Kidney glomerular epithelial cell (primary cell): ENCODE results near the gene HUNK.
"Not testable (repeated sequence)": the region's sequence is repeated elsewhere in the genome, so short reads cannot be mapped to it uniquely, and the experiment has no call there.

Source experiments
- DNase-seq: peaks from one replicate; lab custom pipeline; 2025; lab: John Stamatoyannopoulos, UW

HUNK gene

DNA sequence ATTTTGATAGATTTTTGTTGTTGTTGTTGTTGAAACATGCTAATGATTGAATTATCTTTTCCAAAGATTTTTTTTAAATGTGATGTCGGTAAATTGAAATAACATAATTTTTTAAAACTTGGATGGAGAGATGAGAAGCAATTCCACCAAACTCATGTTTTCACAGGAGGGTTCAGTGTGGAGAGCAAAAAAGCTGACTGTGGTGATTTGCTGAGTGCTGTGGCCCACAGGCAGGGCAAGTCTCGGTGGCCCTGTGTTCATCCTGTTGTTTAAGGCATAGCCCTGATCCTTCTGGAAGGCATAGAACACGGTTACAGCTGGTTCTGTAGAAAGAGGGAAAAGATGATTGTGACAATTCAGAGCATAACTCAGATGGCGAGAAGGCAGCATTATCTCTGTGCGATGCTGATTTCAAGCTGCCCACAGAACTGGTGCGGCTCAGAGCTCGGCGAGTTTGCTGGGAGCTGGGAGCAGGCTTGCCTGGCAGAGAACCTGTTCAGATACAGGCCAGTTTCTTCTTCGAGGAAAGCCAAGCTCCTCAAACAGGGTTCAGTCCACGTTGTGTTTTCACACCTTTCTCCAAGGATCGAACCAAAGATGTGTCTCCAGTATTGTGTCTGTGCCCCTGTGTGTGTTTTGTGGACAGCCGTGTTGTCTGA is 127.1 kb downstream of the HUNK start:
- no peak for DNase-seq

DNA sequence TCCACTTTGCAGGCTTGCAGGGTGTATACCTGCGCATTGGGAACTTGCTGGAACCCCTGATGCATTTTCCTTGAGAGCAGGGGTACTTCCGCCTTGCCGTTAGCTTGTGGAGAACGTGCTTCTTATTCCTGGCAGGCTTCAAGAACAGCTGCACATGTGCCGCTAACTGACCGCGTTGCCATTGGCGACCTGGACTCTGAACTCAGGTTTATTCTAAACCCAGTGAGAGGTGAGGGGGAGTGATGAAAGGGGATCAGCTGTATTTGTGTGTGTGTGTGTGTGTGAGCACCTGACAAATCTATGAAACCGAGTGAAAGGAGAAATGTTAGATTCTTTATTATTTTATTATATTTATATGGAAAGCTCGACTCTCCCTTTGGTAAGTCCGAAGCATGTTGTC is 128.6 kb downstream of the HUNK start:
- no peak for DNase-seq

DNA sequence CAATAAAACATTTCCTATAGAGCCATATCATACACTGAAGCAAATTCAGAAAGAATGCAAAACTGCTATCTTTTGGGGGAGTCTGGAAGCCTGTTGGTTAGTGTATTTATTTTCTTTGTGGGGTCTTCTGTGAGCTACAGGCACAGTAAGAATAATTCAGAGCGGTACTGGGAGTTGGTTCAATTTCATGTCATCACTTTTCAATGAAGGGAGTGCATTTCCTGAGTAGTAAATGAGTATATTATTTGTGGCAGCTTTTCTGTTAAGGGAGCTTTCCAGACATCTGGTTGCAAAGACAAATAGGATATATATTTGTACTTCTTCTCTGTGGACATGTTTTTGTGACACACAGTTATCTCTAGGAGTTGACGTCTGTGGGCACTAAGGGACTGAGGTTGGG is 130.6 kb downstream of the HUNK start:
- no peak for DNase-seq

DNA sequence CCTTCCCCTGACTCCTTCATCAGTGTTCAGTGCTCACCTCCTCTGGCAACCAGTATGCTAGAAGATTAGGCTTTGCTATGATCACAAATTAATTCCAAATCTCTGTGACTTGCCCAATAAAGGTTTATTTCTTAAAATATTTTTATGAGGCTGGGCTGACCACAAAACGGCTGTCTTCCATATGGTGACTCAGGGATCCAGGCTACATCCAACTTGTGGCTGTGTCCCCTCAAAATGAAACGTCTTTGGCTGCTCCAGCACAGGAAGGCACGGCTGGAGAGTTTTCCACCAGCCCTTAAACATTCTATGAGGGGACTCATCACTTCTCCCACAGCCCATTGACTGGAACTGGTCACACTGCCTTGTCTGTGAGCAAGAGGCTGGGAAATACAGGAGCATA is 131.5 kb downstream of the HUNK start:
- no peak for DNase-seq

DNA sequence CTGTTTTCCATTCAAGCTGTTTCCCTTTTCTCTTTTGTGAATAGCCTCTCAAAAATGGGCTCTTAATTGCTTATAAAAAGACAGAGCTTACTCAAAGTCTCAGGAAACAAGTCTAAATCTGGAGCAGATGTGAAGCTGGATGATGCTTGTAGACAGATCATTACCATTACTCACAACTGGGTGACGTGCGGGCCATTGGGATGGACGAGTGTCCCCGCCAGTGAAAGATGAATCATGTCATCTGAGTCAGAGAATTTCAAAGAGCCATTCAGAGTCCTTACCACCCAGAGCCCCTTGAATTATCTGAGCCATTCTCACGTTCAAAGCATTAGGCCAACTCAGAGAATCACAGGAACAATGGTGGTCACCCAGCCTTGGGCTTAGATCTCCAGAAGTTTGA is 134.6 kb downstream of the HUNK start:
- no peak for DNase-seq

DNA sequence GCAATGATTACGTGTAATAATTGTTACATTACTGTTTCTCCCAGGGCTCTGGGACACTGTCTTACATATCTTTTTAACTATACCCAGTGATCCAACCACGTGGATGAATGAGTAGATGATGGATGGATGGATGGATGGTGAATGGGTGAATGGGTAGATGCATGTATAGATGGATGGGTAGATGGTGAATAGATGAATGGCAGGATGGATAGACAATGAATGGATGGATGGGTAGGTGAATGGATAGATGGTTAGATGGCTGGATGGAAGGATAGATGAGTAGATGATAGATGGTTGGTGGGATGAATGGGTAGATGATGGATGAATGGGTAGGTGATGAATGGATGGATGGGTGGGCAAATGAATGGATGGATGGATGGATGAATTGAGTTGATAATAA is 135.9 kb downstream of the HUNK start:
- DNase-seq: no peak

DNA sequence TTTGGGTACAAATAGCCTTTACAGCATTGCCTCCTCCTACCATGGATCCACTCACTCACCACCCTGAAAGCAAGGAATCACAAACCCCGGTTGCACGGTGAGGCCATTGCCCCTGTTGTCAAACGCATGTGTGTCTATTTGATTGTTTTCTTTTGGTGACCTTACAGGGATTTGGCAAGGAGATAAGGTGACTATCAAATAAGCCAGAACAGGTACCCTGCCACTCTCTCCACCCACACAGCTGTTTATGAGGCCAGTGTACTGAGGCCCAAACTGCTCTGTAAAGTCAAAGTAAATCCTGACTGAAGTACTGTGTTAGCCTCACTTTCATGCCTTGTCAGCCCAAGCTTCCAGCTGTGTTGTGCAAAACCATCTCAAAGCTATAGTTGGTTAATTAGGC is 136.4 kb downstream of the HUNK start:
- DNase-seq: no peak

DNA sequence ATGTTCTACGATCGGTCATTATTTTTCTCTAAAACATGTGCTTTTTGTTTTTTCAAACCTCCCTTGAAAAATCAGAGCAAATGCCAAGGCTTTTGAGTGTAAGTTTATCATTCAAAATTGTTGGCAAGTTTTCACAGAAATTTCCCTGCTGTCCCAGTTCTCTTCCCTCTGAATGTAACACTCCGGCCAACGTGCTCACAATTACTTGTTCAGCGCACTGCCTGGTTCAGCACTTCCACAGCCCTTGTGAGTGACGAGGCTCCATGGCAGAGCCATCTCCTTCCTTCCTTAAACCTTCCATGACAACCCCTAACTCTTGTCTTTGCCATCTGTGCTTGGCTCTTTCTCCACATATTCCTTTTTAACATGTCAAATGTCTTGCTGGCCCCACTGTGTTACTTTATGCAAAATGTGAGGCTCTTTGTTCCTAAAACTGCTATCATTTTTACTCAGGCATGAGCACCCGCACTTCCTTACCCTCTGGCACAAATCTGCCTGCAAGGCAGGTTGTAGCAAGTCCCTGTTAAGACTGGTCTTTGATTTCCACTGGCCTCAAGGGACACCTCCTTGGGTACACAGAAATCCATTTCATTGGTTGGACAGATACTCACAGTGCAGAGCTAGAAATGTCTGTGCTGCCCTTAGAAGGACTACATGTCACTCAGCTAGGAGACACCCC is 142.8 kb downstream of the HUNK start:
- DNase-seq: no peak

DNA sequence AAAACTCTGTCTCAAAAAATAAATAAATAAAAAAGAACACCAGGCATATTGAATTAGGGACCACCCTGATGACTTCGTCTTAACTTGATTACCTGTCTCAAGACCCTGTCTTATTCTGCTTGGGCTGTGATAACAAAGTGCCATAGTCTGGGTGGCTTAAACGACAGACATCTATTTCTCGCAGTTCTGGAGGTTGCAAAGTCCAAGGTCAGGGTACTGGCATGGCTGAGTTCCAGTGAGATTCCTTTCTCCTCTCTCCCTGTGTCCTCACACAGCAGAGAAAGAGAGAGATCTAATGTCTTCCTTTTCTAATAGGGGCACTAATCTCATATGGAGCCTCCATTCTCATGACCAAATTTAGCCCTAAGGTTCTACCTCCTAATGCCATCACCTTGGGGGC is 145.6 kb downstream of the HUNK start:
- no peak for DNase-seq

DNA sequence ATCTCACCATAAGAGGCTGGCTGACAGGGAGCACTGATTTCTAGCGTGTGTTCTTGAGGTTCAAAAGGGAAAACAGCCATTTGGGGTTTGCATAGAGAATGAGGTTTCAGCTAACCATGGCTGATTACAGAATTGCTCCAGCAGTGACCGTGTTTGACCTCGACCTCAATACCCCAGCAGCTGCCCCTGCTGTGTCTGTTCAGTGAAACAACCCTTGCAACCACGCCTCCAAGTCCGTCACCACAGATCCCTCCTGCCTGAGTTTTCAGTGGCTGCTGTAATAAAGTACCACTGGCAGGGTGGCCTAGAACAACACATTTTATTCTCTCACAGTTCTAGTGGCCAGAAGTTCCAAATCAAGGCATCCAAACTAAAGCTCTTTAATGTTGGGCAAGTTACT is 147.7 kb downstream of the HUNK start:
- no peak for DNase-seq

DNA sequence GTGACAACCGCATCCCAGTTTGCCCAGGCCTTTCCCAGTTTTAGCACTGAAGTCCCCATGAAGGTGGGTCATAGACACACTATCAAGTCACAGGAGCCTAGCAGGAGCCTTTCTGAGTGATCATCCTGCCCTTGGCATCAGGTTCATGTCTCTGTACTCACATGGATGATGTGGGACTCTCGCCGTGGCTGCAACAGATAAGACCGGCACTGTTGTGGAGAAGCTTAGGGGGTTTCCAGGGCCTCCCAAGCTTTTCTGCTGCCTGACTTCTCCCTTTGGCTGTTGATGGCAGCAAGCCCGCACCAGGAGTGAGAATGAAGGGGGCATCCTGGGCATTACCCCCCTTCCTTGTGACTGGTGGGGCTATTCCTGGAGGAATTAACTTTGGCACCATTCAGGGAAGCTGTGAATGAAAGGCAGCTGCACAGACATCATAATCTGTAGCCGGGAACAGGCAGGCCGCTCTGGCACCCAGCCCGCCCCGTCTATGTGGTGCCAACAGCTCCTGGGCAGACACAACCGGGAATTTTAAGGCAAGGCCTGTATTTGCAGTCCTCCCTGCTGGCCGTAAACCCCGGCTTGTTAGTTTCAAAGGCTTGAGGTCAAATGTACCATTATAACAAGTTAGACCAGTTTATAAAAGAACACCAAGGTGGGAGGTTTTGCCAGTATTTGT is 148.6 kb downstream of the HUNK start:
- DNase-seq: no peak

DNA sequence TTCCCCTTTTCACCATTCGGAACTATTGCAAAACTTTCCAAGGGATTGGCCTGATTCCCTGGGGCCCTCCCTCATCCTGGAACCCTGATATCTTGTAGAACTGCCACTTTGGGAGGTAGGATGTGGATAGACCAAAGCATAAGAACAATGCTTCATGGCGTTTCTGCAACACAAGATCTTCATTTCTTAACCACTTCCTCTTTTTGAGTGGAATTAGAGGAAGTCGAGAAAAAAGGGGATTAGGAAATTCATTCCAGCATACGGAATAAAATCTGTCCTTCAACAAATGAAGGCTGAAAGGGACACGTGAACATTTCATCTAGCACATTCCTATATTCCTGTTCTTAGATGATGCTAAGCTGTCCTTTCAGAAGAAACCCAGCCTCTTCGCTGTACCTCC is 149.3 kb downstream of the HUNK start:
- no peak for DNase-seq

DNA sequence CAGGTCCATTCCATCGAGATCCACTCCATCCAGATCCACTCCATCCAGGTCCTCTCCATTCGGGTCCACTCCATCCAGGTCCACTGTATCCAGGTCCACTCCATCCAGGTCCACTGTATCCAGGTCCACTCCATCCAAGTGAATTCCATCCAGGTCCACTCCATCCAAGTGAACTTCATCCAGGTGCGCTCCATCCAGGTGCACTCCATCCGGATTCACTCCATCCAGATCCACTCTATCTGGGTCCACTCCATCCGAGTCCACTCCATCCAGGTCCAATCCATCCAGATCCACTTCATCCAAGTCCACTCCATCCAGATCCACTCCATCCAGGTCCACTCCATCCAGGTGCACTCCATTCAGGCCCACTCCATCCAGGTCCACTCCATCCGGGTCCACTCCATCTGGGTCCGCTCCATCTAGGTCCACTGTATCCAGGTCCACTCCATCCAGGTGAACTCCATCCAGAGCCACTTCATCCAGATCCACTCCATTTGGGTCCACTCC is 157.4 kb downstream of the HUNK start:
- no peak for DNase-seq

DNA sequence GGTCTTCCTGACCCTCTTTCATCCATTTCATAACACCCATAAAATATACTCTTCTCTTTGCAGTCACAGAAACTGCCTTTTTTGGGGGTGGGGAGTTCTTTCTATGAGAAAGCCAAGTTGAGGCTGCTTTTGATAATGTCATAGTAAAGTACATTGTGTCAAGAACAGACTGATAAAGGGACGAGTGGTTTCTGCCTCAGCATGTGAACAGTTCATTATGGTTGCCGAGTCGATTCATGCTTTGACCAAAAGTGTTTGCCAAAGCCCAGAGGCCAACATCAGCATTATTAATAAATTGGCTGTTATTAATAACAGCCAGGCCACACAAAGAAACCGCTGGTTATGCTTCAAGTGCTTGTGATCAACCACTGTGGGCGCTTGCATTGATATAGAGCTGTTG is 162.0 kb downstream of the HUNK start:
- DNase-seq: no peak

DNA sequence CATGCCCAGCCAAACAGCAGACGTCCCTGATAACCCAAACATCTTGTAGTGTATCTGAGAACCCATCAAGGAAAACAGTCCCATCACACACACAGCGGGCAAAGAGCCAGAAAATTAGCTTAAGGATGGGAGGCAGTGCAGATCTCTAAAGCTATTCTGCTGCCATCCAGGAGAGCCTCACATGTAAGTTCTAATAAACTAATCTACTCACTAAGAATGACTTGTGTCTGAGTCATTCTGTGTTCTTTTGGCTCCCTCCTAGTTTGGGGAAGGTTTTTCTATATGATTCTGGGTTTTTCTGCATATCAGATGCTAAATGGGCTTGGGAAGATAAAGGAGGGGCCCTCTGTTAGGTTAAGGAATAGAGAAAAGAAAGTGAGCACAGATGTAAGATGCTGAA is 162.8 kb downstream of the HUNK start:
- DNase-seq: no peak

DNA sequence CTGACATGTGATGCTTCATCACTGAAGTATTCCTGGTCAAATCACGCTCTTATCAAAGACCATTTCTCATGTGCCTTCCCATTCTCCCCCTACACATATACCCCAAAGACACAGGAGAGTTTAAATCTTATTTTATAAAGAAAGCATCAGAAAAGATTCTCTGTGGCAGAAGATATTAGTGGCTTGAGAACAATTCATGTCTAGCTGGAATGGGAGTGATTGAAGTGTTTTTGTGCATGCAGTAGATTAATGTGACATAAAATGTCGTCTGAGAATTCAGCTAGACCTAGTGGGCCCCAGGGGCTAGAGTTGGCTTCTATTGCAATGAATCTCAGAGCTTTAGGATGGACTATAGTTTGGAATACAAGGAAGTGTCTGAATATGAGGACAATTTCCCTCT is 163.9 kb downstream of the HUNK start:
- no peak for DNase-seq

DNA sequence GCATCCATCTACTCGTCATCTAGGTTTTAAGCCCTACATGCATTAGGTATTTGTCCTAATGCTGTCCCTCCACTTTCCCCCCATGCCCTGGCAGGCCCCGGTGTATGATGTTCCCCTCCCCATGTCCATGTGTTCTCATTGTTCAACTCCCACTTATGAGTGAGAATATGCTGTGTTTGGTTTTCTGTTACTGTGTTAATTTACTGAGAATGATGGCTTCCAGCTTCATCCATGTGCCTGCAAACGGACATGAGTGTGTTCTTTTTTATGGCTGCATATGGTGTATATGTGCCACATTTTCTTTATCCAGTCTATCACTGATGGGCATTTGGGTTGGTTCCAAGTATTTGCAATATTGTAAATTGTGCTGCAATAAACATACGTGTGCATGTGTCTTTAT is 165.9 kb downstream of the HUNK start:
- not testable (repeated sequence) for DNase-seq

DNA sequence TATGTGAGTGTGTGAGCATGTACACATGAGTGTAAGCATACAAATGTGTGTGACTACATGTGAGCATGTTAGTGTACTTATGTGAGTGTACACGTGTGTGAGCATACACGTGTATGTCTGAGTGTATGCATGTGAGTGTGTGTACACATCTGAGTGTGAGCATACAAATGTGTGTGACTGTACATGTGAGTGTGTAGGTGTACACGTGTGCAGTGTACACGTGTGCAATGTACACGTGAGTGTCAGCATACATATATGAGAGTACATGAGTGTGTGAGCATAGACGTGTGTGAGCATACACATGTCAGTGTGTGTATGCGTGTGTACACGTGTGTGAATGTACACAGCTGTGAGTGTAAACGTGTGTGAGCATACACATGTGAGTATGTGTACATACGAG is 170.6 kb downstream of the HUNK start:
- DNase-seq: no peak

DNA sequence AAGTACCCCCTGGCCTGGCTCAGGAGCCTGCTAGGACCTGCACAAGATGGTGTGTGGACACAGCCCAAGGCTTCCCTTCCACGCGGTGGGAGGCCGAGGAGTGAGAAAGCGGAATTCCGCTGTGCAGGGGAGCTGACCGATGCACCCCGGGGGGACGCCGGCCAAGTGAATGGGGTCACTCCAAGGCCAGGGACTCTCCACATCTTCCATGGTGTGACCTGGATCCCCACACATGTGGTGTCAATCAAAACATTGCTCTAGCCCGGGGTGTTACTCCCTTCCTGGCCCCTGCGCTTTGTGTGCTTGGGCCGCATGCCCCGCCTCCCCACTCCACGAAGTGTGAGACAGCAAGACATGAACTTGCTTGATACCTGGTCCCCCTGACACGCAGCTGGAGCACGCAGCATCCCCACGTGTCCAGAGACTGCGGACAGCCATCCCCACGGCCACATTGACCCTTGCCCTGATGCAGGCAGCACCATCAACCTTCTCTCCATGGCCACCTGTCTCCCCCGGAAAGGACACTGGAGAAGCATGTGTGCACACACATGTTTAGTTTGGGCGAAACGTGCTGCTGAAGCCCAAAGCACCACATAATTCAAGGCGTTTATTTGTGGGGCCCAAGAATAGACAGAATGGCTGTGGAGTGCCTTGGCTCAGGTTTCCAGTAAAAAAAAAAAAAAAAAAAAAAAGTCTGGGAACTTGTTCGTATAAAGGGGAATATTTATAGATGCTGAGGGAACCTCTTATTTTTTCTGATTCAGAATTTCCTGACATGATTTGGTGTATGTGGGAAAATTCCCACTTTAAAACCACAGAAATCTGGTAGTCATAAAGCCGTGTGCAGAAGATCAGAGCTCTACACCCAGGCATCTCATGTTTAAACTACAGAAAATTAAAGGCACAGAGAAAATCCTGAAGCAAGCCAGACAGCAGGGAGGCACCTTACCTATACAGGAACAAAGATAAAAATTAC is 171.7 kb downstream of the HUNK start:
- no peak for DNase-seq

DNA sequence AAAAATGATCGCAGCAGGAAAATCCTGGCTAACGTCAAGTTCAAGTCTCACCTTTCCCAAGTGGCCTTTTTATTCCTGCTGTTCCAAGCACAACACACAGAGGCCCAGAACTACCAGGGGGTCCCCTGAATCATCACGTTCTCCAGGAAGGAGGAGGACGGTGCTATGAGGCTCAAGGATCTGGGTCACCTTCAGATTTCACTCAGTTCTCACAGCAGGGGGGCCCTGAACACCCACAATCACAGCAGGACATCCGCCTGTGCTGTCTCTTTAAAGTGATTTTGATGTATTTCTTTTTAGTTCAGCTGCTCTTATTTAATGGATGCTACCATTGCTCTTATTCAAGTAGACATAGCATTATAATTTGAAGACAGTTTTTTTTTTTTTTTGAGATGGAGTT is 173.4 kb downstream of the HUNK start:
- no peak for DNase-seq

DNA sequence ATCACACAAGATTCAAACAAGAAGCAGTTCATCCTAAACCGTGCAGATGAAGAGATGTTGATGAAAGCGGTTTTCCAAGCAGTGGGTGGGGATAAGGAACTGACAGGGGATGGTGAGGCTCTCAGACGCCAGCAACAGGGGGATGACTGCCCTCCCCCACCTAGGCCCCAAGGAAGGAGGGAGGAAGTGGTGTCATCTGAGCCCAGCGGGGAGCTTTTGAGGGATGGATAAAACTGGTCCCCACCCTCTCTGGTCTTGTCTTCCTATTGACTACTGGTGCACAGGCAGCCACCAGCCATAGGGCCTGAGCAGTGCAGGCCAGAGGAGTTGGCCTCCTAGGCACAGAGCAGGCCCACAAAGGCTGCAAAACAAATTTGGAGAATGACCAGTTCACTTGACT is 175.5 kb downstream of the HUNK start:
- no peak for DNase-seq
